GM12874 (cell line): ENCODE measurements around the gene RNASE7.
A peak's percentile ranks its signal among the peaks of the same experiment; 100 is the strongest.

ENCODE experiments used
- CTCF ChIP-seq: IDR thresholded peaks from 2 replicates; pipeline ENCODE4 v1.5.1; 2011; ENCODE audit warnings: low read depth, mild to moderate bottlenecking, control low read depth, low read length, moderate library complexity; ENCODE audit not compliant: insufficient read depth

The RNASE7 gene

GRCh38 chr14:21088687-21089086, 46.5 kb downstream of the RNASE7 start:
- TF ChIP-seq CTCF = no peak

- no peak for TF ChIP-seq CTCF
Observed at GRCh38 chr14:21089271-21089670, 47.1 kb downstream of the RNASE7 start.

- no peak for TF ChIP-seq CTCF
Observed at GRCh38 chr14:21089877-21090193, 47.7 kb downstream of the RNASE7 start.

- peak; percentile 57; the same call in 1 of the 2 replicates for TF ChIP-seq CTCF
Observed at GRCh38 chr14:21090194-21090939, 48.2 kb downstream of the RNASE7 start.

GRCh38 chr14:21090940-21091663, 48.9 kb downstream of the RNASE7 start:
- TF ChIP-seq CTCF = no peak

- TF ChIP-seq CTCF = no peak
Observed at GRCh38 chr14:21091821-21092272, 49.7 kb downstream of the RNASE7 start.

- peak; percentile 100 for TF ChIP-seq CTCF
Observed at GRCh38 chr14:21092273-21093011, 50.3 kb downstream of the RNASE7 start.
